Ovary (tissue), 3 donors: Measurements from ENCODE around the gene STAG2.

Experiments used
- CTCF ChIP-seq, 3 donors: fragments of 450-650 bp in 2 of 3; fragments of 200-600 bp in 1 of 3; IDR thresholded peaks; one replicate each; pipeline versions ENCODE4 v1.5.1 to v1.8.0; 2016 to 2022; ENCODE audit warnings: antibody characterized with exemption in 3 of 3, mild to moderate bottlenecking in 1 of 3
- EP300 ChIP-seq: sonication (generic); formaldehyde crosslinking; IDR thresholded peaks from one replicate; pipeline ENCODE4 v1.6.1; 2017; ENCODE audit warnings: antibody characterized with exemption
- POLR2A ChIP-seq: fragments of 450-650 bp; IDR thresholded peaks from one replicate; pipeline ENCODE4 v1.6.1; 2017; ENCODE audit warnings: antibody characterized with exemption, mild to moderate bottlenecking, moderate library complexity
- donor health status: DM: no; HTN: no; CAD: no.

GRCh38 chrX:124018023-124018422 is 56.5 kb downstream of the STAG2 start:
- TF ChIP-seq POLR2A = no peak
- TF ChIP-seq CTCF (IDR thresholded peaks at IDR 0.05) = no peak
- TF ChIP-seq EP300 = no peak
